HL-60 (cell line): Measurements from ENCODE around the gene PIN1.

Source experiments
- DNase-seq, 2 experiments: peaks; one replicate each; pipeline ENCODE4 v3.0.0-alpha.2; 2010 to 2020; ENCODE audit warnings: low read depth in 1 of 2, low spot score in 1 of 2
- H3K27ac ChIP-seq: fragments of 250-450 bp; sonication (Bioruptor Pico); replicated peaks from 2 replicates; pipeline ENCODE4 v1.5.1; 2020; ENCODE audit warnings: mild to moderate bottlenecking, moderate library complexity
- H3K27me3 ChIP-seq: fragments of 250-450 bp; sonication (Bioruptor Pico); 2 replicates; pipeline ENCODE4 v1.5.1; 2021; ENCODE audit warnings: mild to moderate bottlenecking, moderate library complexity; ENCODE audit not compliant: insufficient read depth, poor library complexity, severe bottlenecking
- H3K4me3 ChIP-seq: replicated peaks from 2 replicates; pipeline ENCODE4 v1.5.1; 2011; ENCODE audit warnings: mild to moderate bottlenecking, control low read depth, low read length; ENCODE audit not compliant: insufficient read depth
- CTCF ChIP-seq: IDR thresholded peaks from one replicate; pipeline ENCODE4 v1.5.1; 2011; ENCODE audit warnings: low read length, control low read depth, inconsistent platforms; ENCODE audit not compliant: insufficient read depth
- GABPA ChIP-seq: IDR thresholded peaks from 2 replicates; pipeline ENCODE4 v1.6.1; 2012; ENCODE audit warnings: low read depth
- POLR2AphosphoS5 ChIP-seq: IDR thresholded peaks from 2 replicates; pipeline ENCODE4 v1.6.1; 2012; ENCODE audit warnings: low read depth
- REST ChIP-seq: IDR thresholded peaks from 2 replicates; pipeline ENCODE4 v1.6.1; 2012; ENCODE audit warnings: low read depth; ENCODE audit not compliant: insufficient replicate concordance
- SPI1 ChIP-seq: IDR thresholded peaks from 2 replicates; pipeline ENCODE4 v1.6.1; 2012; ENCODE audit warnings: low read depth, mild to moderate bottlenecking, borderline replicate concordance
- long read RNA-seq: library from polyadenylated mRNA; unstranded; transcript quantifications from one replicate; pipeline ENCODE4 v2.0.0, GENCODE V29; 2020

PIN1 gene
- long read RNA-seq, full-length matches to known transcripts: 135 of 141 reads
- long read RNA-seq, partial matches to known transcripts: 2 of 141 reads
- long read RNA-seq, other reads (novel, unspliced or antisense): 4 of 141 reads

- TF ChIP-seq SPI1 (no peak), CTCF (no peak), REST (peak; percentile 15), POLR2AphosphoS5 (peak; percentile 40), GABPA (no peak)
- peak; percentile 96 to 99 for DNase-seq
- peak within 1 kb of the TSS; percentile 76 for H3K27ac ChIP-seq
- H3K27me3 ChIP-seq: no peaks in the 10 kb centered on the region
- H3K4me3 ChIP-seq: peak within 1 kb of the TSS; percentile 97
Measured at GRCh38 chr19:9834726-9835506, at the start of gene PIN1. Gene PIN1, plus strand, starts transcription at chr19:9835318. Its CDS starts 27 bp downstream, at chr19:9835345.

GRCh38 chr19:9785367-9786331 lies 49.5 kb upstream of the PIN1 start:
- Histone ChIP-seq H3K27ac (no peak overlapping the region), H3K4me3 (peak overlapping the region; percentile 37), H3K27me3 (no peaks in the 10 kb centered on the region)
- peak in 1 of 2 experiments; percentile 60 for DNase-seq
- TF ChIP-seq CTCF: no peak
- no peak for TF ChIP-seq GABPA
- no peak for TF ChIP-seq SPI1
- no peak for TF ChIP-seq POLR2AphosphoS5
- TF ChIP-seq REST: no peak

- no peak for DNase-seq
- no peaks in the 10 kb centered on the region for H3K27me3 ChIP-seq
- no peak overlapping the region for H3K4me3 ChIP-seq
- no peak for TF ChIP-seq SPI1
- no peak for TF ChIP-seq POLR2AphosphoS5
- TF ChIP-seq CTCF: no peak
- no peak for TF ChIP-seq GABPA
- TF ChIP-seq REST: no peak
- no peak overlapping the region for H3K27ac ChIP-seq
Measured at GRCh38 chr19:9786342-9786741, 48.8 kb upstream of the PIN1 start.
